Measurements from ENCODE around the gene ASPHD2.

Gene ASPHD2

GRCh38 chr22:26445577-26446275 lies 16.7 kb downstream of the ASPHD2 start:
- no peaks in the 10 kb centered on the region for H3K79me2 ChIP-seq (ENCODE audit: insufficient read depth, low read length)
- TF ChIP-seq EZH2 (IDR thresholded peaks at IDR 0.05; ENCODE audit: borderline replicate concordance, low read depth, low read length, severe bottlenecking) (no peak), CTCF (IDR thresholded peaks at IDR 0.05; ENCODE audit: borderline replicate concordance, extremely low read depth, low read length, poor library complexity, severe bottlenecking) (no peak)
- H3K9me3 ChIP-seq (ENCODE audit: insufficient read depth, low read length, severe bottlenecking): no peaks in the 10 kb centered on the region
- peaks cover 6% of the 10 kb centered on the region for H4K20me1 ChIP-seq (ENCODE audit: insufficient read depth, low read length)
- H3K4me3 ChIP-seq (ENCODE audit: low read depth in 1 of 2, low read length in 2 of 2): no peak overlapping the region
- peaks cover 15% of the 10 kb centered on the region for H3K36me3 ChIP-seq (ENCODE audit: insufficient read depth, low read length)
- no peaks in the 10 kb centered on the region for H3K4me1 ChIP-seq (ENCODE audit: insufficient read depth, low read length)
- DNase-seq: no peak
- H3K9ac ChIP-seq (ENCODE audit: low read depth, low read length): no peak overlapping the region
- no peak overlapping the region for H3K27ac ChIP-seq (ENCODE audit: low read length)
- no peak overlapping the region for H3K4me2 ChIP-seq (ENCODE audit: insufficient read depth, low read length)
- H3K27me3 ChIP-seq (ENCODE audit: insufficient read depth, low read length, poor library complexity): no peaks in the 10 kb centered on the region
- no peak for ATAC-seq (ENCODE audit: insufficient read depth, low read depth)
- no peak overlapping the region for H2AFZ ChIP-seq (ENCODE audit: low read depth, low read length)

DNA sequence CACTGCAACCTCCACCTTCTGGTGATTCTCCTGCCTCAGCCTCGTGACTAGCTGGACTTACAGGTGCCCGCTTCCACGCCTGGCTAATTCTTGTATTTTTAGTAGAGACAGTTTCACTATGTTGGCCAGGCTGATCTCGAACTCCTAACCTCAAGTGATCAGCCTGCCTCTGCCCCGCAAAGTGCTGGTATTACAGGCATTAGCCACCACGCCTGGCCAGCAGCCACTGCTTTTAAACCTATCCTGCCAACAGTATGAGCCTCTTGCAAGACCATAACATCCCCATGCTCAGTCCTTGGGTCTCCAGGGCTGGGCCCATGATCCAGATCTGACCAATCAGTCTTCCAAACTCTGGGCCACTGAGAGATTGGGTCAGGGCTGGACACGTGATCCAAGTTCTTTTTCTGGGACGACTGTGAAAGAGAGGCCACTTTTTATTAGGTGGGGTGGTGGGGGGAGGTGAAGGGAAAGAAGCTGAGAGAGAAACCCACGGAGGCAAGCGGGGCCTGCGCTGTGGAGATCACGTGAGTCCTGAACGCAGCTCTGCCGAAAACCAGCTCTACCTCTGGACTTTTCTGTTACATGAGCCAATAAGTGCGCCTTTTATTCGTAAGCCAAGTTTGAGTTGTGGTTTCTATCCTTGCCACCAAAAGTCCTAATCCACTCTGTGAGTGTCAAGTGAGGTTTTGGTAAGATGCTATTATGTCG lies 17.9 kb downstream of the ASPHD2 start:
- Histone ChIP-seq H3K27me3 (ENCODE audit: insufficient read depth, low read length, poor library complexity) (no peaks in the 10 kb centered on the region), H3K4me1 (ENCODE audit: insufficient read depth, low read length) (no peaks in the 10 kb centered on the region), H4K20me1 (ENCODE audit: insufficient read depth, low read length) (peaks cover 9% of the 10 kb centered on the region), H3K27ac (ENCODE audit: low read length) (no peak overlapping the region), H3K36me3 (ENCODE audit: insufficient read depth, low read length) (peaks cover 28% of the 10 kb centered on the region), H3K4me2 (ENCODE audit: insufficient read depth, low read length) (no peak overlapping the region), H3K79me2 (ENCODE audit: insufficient read depth, low read length) (no peaks in the 10 kb centered on the region), H3K9ac (ENCODE audit: low read depth, low read length) (no peak overlapping the region), H3K9me3 (ENCODE audit: insufficient read depth, low read length, severe bottlenecking) (no peaks in the 10 kb centered on the region), H3K4me3 (ENCODE audit: low read depth in 1 of 2, low read length in 2 of 2) (no peak overlapping the region), H2AFZ (ENCODE audit: low read depth, low read length) (no peak overlapping the region)
- TF ChIP-seq EZH2 (IDR thresholded peaks at IDR 0.05; ENCODE audit: borderline replicate concordance, low read depth, low read length, severe bottlenecking) (no peak), CTCF (IDR thresholded peaks at IDR 0.05; ENCODE audit: borderline replicate concordance, extremely low read depth, low read length, poor library complexity, severe bottlenecking) (no peak)
- ATAC-seq (ENCODE audit: insufficient read depth, low read depth) (no peak), DNase-seq (no peak)

DNA sequence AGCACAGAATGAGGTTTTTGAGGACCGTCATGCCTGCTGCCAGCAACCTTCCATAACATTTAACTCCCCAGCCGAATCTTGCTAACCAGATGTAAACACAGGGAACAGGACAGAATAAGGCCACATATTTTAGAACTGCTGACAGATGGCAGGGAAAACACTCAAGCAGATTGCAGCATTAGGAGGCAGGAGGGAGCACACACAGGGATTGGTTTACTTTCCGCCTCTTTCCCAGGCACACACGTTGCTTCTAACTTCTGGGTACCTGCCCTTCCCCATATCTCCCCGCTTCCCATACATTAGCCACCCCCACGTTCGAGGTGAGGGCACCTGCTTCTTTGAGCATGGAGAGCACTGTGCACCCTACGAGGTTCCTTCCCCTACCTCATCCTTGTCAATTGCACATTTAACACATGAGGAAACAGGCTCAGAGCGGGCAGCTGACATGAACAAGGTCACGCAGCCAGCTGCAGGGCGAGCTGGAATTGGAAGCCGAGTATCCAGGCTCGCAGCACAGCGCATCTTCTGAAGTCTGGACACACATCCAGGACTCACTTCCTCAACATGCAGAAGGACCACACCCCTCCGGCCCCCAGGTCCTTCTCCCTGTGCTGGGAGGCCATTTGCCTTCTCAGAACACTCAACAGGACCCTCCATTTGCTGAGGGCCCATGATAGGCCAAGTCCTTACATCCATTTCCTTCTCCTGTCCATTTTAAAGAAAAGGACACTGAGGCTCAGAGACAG lies 18.7 kb downstream of the ASPHD2 start:
- Histone ChIP-seq H4K20me1 (ENCODE audit: insufficient read depth, low read length) (peaks cover 9% of the 10 kb centered on the region), H3K4me2 (ENCODE audit: insufficient read depth, low read length) (no peak overlapping the region), H3K4me1 (ENCODE audit: insufficient read depth, low read length) (no peaks in the 10 kb centered on the region), H3K27ac (ENCODE audit: low read length) (no peak overlapping the region), H2AFZ (ENCODE audit: low read depth, low read length) (no peak overlapping the region), H3K36me3 (ENCODE audit: insufficient read depth, low read length) (peaks cover 35% of the 10 kb centered on the region), H3K4me3 (ENCODE audit: low read depth in 1 of 2, low read length in 2 of 2) (no peak overlapping the region), H3K79me2 (ENCODE audit: insufficient read depth, low read length) (no peaks in the 10 kb centered on the region), H3K9ac (ENCODE audit: low read depth, low read length) (no peak overlapping the region), H3K27me3 (ENCODE audit: insufficient read depth, low read length, poor library complexity) (no peaks in the 10 kb centered on the region), H3K9me3 (ENCODE audit: insufficient read depth, low read length, severe bottlenecking) (no peaks in the 10 kb centered on the region)
- no peak for DNase-seq
- no peak for ATAC-seq (ENCODE audit: insufficient read depth, low read depth)
- TF ChIP-seq EZH2 (IDR thresholded peaks at IDR 0.05; ENCODE audit: borderline replicate concordance, low read depth, low read length, severe bottlenecking) (no peak), CTCF (IDR thresholded peaks at IDR 0.05; ENCODE audit: borderline replicate concordance, extremely low read depth, low read length, poor library complexity, severe bottlenecking) (no peak)
